ENCODE measurements around the gene SELENON. TPM values are rescaled to one million over a fixed set of nuclear protein-coding genes. Genes with fewer than 3 reads are reported as not detected.
"Not testable (repeated sequence)": the region's sequence is repeated elsewhere in the genome, so short reads cannot be mapped to it uniquely, and the experiment has no call there.

Gene SELENON
- total RNA-seq, 2 experiments from 2014 or later: 9.9 to 28.3 TPM

- H2AFZ ChIP-seq (ENCODE audit: low read length): no peak overlapping the region
- TF ChIP-seq CTCF (conservative IDR thresholded peaks at IDR 0.05; ENCODE audit: low read length) (no peak), EZH2phosphoT487 (IDR thresholded peaks at IDR 0.05; ENCODE audit: borderline replicate concordance, low read depth, low read length) (no peak)
- H3K79me2 ChIP-seq (ENCODE audit: insufficient read depth, low read depth, low read length): no peaks in the 10 kb centered on the region; the same call in 1 of the 2 replicates
- POLR2A ChIA-PET: interaction anchor here (1.4 kb wide), 1 partner anchor 10 kb away, joined by 5 read pairs; no protein-coding TSS in a partner anchor
- H3K4me1 ChIP-seq (ENCODE audit: insufficient read depth, low read length, poor library complexity, severe bottlenecking): no peaks in the 10 kb centered on the region
- intact Hi-C loops (cut with micrococcal nuclease; ENCODE audit: unreplicated experiment): no loop called here
- H3K4me2 ChIP-seq (ENCODE audit: low read length): no peak overlapping the region
- H3K4me3 ChIP-seq (ENCODE audit: low read depth, low read length, poor library complexity, severe bottlenecking): no peak overlapping the region
- H3K36me3 ChIP-seq (ENCODE audit: insufficient read depth, low read length): peaks cover 80% of the 10 kb centered on the region
- H4K20me1 ChIP-seq (ENCODE audit: insufficient read depth, low read length): no peaks in the 10 kb centered on the region
- no peak for DNase-seq (ENCODE audit: low spot score)
- H3K27ac ChIP-seq (ENCODE audit: low read depth, low read length, poor library complexity, severe bottlenecking): no peak overlapping the region
- H3K9me2 ChIP-seq (ENCODE audit: insufficient read depth, low read length): no peaks in the 10 kb centered on the region
- BruUV-seq (replicated peaks): no TSS peak
- CTCF ChIA-PET (ENCODE audit: unreplicated experiment): no interaction called here
- no peaks in the 10 kb centered on the region for H3K9me3 ChIP-seq (ENCODE audit: low read length)
Measured at GRCh38 chr1:25834894-25835293, 34.9 kb downstream of the SELENON start.

GRCh38 chr1:25836695-25837094 lies 36.7 kb downstream of the SELENON start:
- no peak overlapping the region for H3K4me3 ChIP-seq (ENCODE audit: low read depth, low read length, poor library complexity, severe bottlenecking)
- H4K20me1 ChIP-seq (ENCODE audit: insufficient read depth, low read length): no peaks in the 10 kb centered on the region
- no peaks in the 10 kb centered on the region for H3K9me2 ChIP-seq (ENCODE audit: insufficient read depth, low read length)
- no peak overlapping the region for H3K4me2 ChIP-seq (ENCODE audit: low read length)
- no peaks in the 10 kb centered on the region for H3K4me1 ChIP-seq (ENCODE audit: insufficient read depth, low read length, poor library complexity, severe bottlenecking)
- DNase-seq (ENCODE audit: low spot score): no peak
- H2AFZ ChIP-seq (ENCODE audit: low read length): no peak overlapping the region
- intact Hi-C loops (cut with micrococcal nuclease; ENCODE audit: unreplicated experiment): loop anchor here (1.0 kb wide), 1 partner anchor 162 kb away; the partner anchor contains the start of gene PAFAH2
- ChIA-PET CTCF (ENCODE audit: unreplicated experiment) (no interaction called here), POLR2A (no interaction called here)
- no peaks in the 10 kb centered on the region for H3K9me3 ChIP-seq (ENCODE audit: low read length)
- H3K79me2 ChIP-seq (ENCODE audit: insufficient read depth, low read depth, low read length): peaks cover 5% of the 10 kb centered on the region; the same call in 1 of the 2 replicates
- BruUV-seq (replicated peaks): no TSS peak
- no peak overlapping the region for H3K27ac ChIP-seq (ENCODE audit: low read depth, low read length, poor library complexity, severe bottlenecking)
- peaks cover 63% of the 10 kb centered on the region for H3K36me3 ChIP-seq (ENCODE audit: insufficient read depth, low read length)
- TF ChIP-seq EZH2phosphoT487 (IDR thresholded peaks at IDR 0.05; ENCODE audit: borderline replicate concordance, low read depth, low read length) (no peak), CTCF (conservative IDR thresholded peaks at IDR 0.05; ENCODE audit: low read length) (no peak)

- no peak overlapping the region for H2AFZ ChIP-seq (ENCODE audit: low read length)
- BruUV-seq (replicated peaks): no TSS peak
- peak; percentile 33 for DNase-seq (ENCODE audit: low spot score)
- H3K9me2 ChIP-seq (ENCODE audit: insufficient read depth, low read length): no peaks in the 10 kb centered on the region
- no peak overlapping the region for H3K4me3 ChIP-seq (ENCODE audit: low read depth, low read length, poor library complexity, severe bottlenecking)
- H4K20me1 ChIP-seq (ENCODE audit: insufficient read depth, low read length): no peaks in the 10 kb centered on the region
- no peak overlapping the region for H3K27ac ChIP-seq (ENCODE audit: low read depth, low read length, poor library complexity, severe bottlenecking)
- TF ChIP-seq EZH2phosphoT487 (IDR thresholded peaks at IDR 0.05; ENCODE audit: borderline replicate concordance, low read depth, low read length): no peak
- peak; percentile 81 for TF ChIP-seq CTCF (conservative IDR thresholded peaks at IDR 0.05; ENCODE audit: low read length)
- H3K36me3 ChIP-seq (ENCODE audit: insufficient read depth, low read length): peaks cover 57% of the 10 kb centered on the region
- POLR2A ChIA-PET: no interaction called here
- intact Hi-C loops (cut with micrococcal nuclease; ENCODE audit: unreplicated experiment): loop anchor here (1.0 kb wide), 1 partner anchor 161 kb away; the partner anchor contains the start of gene PAFAH2
- no peaks in the 10 kb centered on the region for H3K4me1 ChIP-seq (ENCODE audit: insufficient read depth, low read length, poor library complexity, severe bottlenecking)
- no peaks in the 10 kb centered on the region for H3K9me3 ChIP-seq (ENCODE audit: low read length)
- H3K4me2 ChIP-seq (ENCODE audit: low read length): no peak overlapping the region
- CTCF ChIA-PET (ENCODE audit: unreplicated experiment): interaction anchor here (0.6 kb wide), 1 partner anchor 160 kb away, joined by 8 read pairs; the partner anchor contains the start of gene PAFAH2
- H3K79me2 ChIP-seq (ENCODE audit: insufficient read depth, low read depth, low read length): peaks cover 10% of the 10 kb centered on the region; the same call in 1 of the 2 replicates
Measured at GRCh38 chr1:25837262-25837875, 37.4 kb downstream of the SELENON start.

- H3K4me1 ChIP-seq (ENCODE audit: insufficient read depth, low read length, poor library complexity, severe bottlenecking); H3K4me2 ChIP-seq (ENCODE audit: low read length); CTCF ChIA-PET (ENCODE audit: unreplicated experiment); H2AFZ ChIP-seq (ENCODE audit: low read length); H3K9me3 ChIP-seq (ENCODE audit: low read length); DNase-seq (ENCODE audit: low spot score); BruUV-seq (replicated peaks); H3K4me3 ChIP-seq (ENCODE audit: low read depth, low read length, poor library complexity, severe bottlenecking); intact Hi-C loops (cut with micrococcal nuclease; ENCODE audit: unreplicated experiment); H3K9me2 ChIP-seq (ENCODE audit: insufficient read depth, low read length); H4K20me1 ChIP-seq (ENCODE audit: insufficient read depth, low read length); H3K27ac ChIP-seq (ENCODE audit: low read depth, low read length, poor library complexity, severe bottlenecking): not testable (repeated sequence)
- POLR2A ChIA-PET: interaction anchor here (0.6 to 0.7 kb wide), 2 partner anchors 53 to 168 kb away, joined by 3 to 5 read pairs; no protein-coding TSS in a partner anchor
- peaks cover 32% of the 10 kb centered on the region for H3K36me3 ChIP-seq (ENCODE audit: insufficient read depth, low read length)
- peaks cover 27% of the 10 kb centered on the region; the same call in 1 of the 2 replicates for H3K79me2 ChIP-seq (ENCODE audit: insufficient read depth, low read depth, low read length)
Measured at GRCh38 chr1:25839808-25840207, 39.8 kb downstream of the SELENON start.
